H9 (cell line): Measurements from ENCODE around the gene RAF1. TPM values are rescaled to one million over a fixed set of nuclear protein-coding genes. Genes with fewer than 3 reads are reported as not detected.

Experiments used
- DNase-seq: peaks from one replicate; pipeline ENCODE4 v3.0.0-alpha.2; 2017
- H2AFZ ChIP-seq: one replicate; pipeline ENCODE4 v1.6.1; 2013; ENCODE audit warnings: mild to moderate bottlenecking, low read length, control low read depth, moderate library complexity
- H2AK5ac ChIP-seq: 2 replicates; pipeline ENCODE4 v1.6.1; 2013; ENCODE audit warnings: low read length, control low read depth, mixed read lengths; ENCODE audit not compliant: insufficient read length
- H2BK120ac ChIP-seq: one replicate; pipeline ENCODE4 v1.6.1; 2013; ENCODE audit warnings: low read depth, mild to moderate bottlenecking, low read length, control low read depth, inconsistent platforms; ENCODE audit not compliant: poor library complexity, severe bottlenecking
- H2BK12ac ChIP-seq: 2 replicates; pipeline ENCODE4 v1.6.1; 2013; ENCODE audit warnings: low read length, control low read depth, mixed read lengths, low read depth; ENCODE audit not compliant: insufficient read length
- H2BK15ac ChIP-seq: 2 replicates; pipeline ENCODE4 v1.6.1; 2013; ENCODE audit warnings: low read depth, low read length, control low read depth
- H2BK20ac ChIP-seq: one replicate; pipeline ENCODE4 v1.6.1; 2013; ENCODE audit warnings: low read depth, mild to moderate bottlenecking, low read length, control low read depth, inconsistent platforms; ENCODE audit not compliant: poor library complexity, severe bottlenecking
- H2BK5ac ChIP-seq: 2 replicates; pipeline ENCODE4 v1.6.1; 2013; ENCODE audit warnings: low read length, control low read depth, mixed read lengths; ENCODE audit not compliant: insufficient read length
- H3K14ac ChIP-seq: 2 replicates; pipeline ENCODE4 v1.6.1; 2013; ENCODE audit warnings: low read length, control low read depth; ENCODE audit not compliant: insufficient read depth
- H3K18ac ChIP-seq: 2 replicates; pipeline ENCODE4 v1.6.1; 2013; ENCODE audit warnings: low read depth, mild to moderate bottlenecking, mixed read lengths, low read length, control low read depth; ENCODE audit not compliant: insufficient read length
- H3K23ac ChIP-seq: 2 replicates; pipeline ENCODE4 v1.6.1; 2013; ENCODE audit warnings: low read length, control low read depth, mixed read lengths, low read depth; ENCODE audit not compliant: insufficient read length
- H3K23me2 ChIP-seq: 2 replicates; pipeline ENCODE4 v1.6.1; 2013; ENCODE audit warnings: low read depth, mild to moderate bottlenecking, mixed read lengths, low read length, control low read depth; ENCODE audit not compliant: insufficient read length, poor library complexity, severe bottlenecking
- H3K27ac ChIP-seq: 2 replicates; pipeline ENCODE4 v1.5.1; 2013; ENCODE audit warnings: low read length, control low read depth, mixed read lengths, low read depth; ENCODE audit not compliant: insufficient read length
- H3K27me3 ChIP-seq: 2 replicates; pipeline ENCODE4 v1.6.1; 2013; ENCODE audit warnings: low read length, control low read depth, inconsistent platforms; ENCODE audit not compliant: insufficient read depth
- H3K4ac ChIP-seq: 2 replicates; pipeline ENCODE4 v1.6.1; 2013; ENCODE audit warnings: low read depth, mild to moderate bottlenecking, control low read depth, inconsistent platforms, low read length, moderate library complexity
- H3K4me1 ChIP-seq: 2 replicates; pipeline ENCODE4 v1.6.1; 2013; ENCODE audit warnings: low read length, control low read depth, inconsistent platforms; ENCODE audit not compliant: insufficient read depth
- H3K4me2 ChIP-seq: 2 replicates; pipeline ENCODE4 v1.6.1; 2013; ENCODE audit warnings: low read length, control low read depth, mixed read lengths; ENCODE audit not compliant: insufficient read length, insufficient read depth
- H3K56ac ChIP-seq: 2 replicates; pipeline ENCODE4 v1.6.1; 2013; ENCODE audit warnings: low read depth, mild to moderate bottlenecking, mixed read lengths, low read length, control low read depth; ENCODE audit not compliant: insufficient read length
- H3K79me1 ChIP-seq: 2 replicates; pipeline ENCODE4 v1.6.1; 2013; ENCODE audit warnings: low read depth, mild to moderate bottlenecking, moderate library complexity, low read length, control low read depth, inconsistent platforms; ENCODE audit not compliant: insufficient read depth, poor library complexity, severe bottlenecking
- H3K79me2 ChIP-seq: 2 replicates; pipeline ENCODE4 v1.6.1; 2013; ENCODE audit warnings: low read length, control low read depth, inconsistent platforms; ENCODE audit not compliant: insufficient read depth
- H3K9ac ChIP-seq: 2 replicates; pipeline ENCODE4 v1.6.1; 2013; ENCODE audit warnings: low read length, control low read depth, mixed read lengths; ENCODE audit not compliant: insufficient read length; ENCODE audit errors: extremely low read depth
- H3K9me3 ChIP-seq: one replicate; pipeline ENCODE4 v1.6.1; 2013; ENCODE audit warnings: low read depth, low read length, inconsistent platforms; ENCODE audit not compliant: control insufficient read depth
- H3T11ph ChIP-seq: one replicate; pipeline ENCODE4 v1.6.1; 2013; ENCODE audit warnings: mild to moderate bottlenecking, low read length, control low read depth, inconsistent platforms
- H4K20me1 ChIP-seq: one replicate; pipeline ENCODE4 v1.6.1; 2013; ENCODE audit not compliant: control insufficient read depth, insufficient read length, insufficient read depth
- H4K5ac ChIP-seq: 2 replicates; pipeline ENCODE4 v1.6.1; 2013; ENCODE audit warnings: low read depth, mild to moderate bottlenecking, mixed read lengths, low read length, control low read depth; ENCODE audit not compliant: insufficient read length
- H4K8ac ChIP-seq: replicated peaks from 2 replicates; pipeline ENCODE4 v1.6.1; 2013; ENCODE audit warnings: low read length, control low read depth, mixed read lengths, low read depth; ENCODE audit not compliant: insufficient read length
- H4K91ac ChIP-seq: 2 replicates; pipeline ENCODE4 v1.6.1; 2013; ENCODE audit warnings: low read depth, mild to moderate bottlenecking, moderate library complexity, mixed read lengths, low read length, control low read depth; ENCODE audit not compliant: insufficient read length
- H3K27ac Mint-ChIP-seq, 3 experiments: 2 replicates in 2 of 3; 3 replicates in 1 of 3; pipeline ENCODE4 v1.8.0; 2020 to 2021; ENCODE audit warnings: mixed read lengths in 3 of 3, mild to moderate bottlenecking in 1 of 3, moderate library complexity in 1 of 3
- H3K27me3 Mint-ChIP-seq: 2 replicates; pipeline ENCODE4 v1.8.0; 2021; ENCODE audit warnings: low read depth, mild to moderate bottlenecking, moderate library complexity, mixed read lengths
- H3K36me3 Mint-ChIP-seq, 3 experiments: 2 replicates in 2 of 3; 3 replicates in 1 of 3; pipeline ENCODE4 v1.8.0; 2020 to 2021; ENCODE audit warnings: low read depth in 3 of 3, mixed read lengths in 3 of 3; ENCODE audit not compliant: insufficient read depth in 1 of 3
- H3K4me1 Mint-ChIP-seq, 2 experiments: 2 replicates each; pipeline ENCODE4 v1.8.0; 2020; ENCODE audit warnings: mixed read lengths in 2 of 2
- H3K4me3 Mint-ChIP-seq, 2 experiments: 2 replicates in 1 of 2; 3 replicates in 1 of 2; pipeline ENCODE4 v1.8.0; 2020 to 2021; ENCODE audit warnings: mild to moderate bottlenecking in 2 of 2, mixed read lengths in 2 of 2, moderate library complexity in 1 of 2
- H3K9me3 Mint-ChIP-seq, 2 experiments: 2 replicates in 1 of 2; 3 replicates in 1 of 2; pipeline ENCODE4 v1.8.0; 2020; ENCODE audit warnings: mild to moderate bottlenecking in 2 of 2, mixed read lengths in 2 of 2, moderate library complexity in 1 of 2
- CTCF ChIP-seq: fragments of 200-600 bp; sonication (generic); conservative IDR thresholded peaks from 3 replicates; pipeline ENCODE4 v1.8.0; 2021; ENCODE audit warnings: antibody characterized with exemption, mild to moderate bottlenecking
- WGBS: extraction: QIAGEN DNeasy Blood & Tissue Kit; methylation state at CpG from one replicate; pipeline ENCODE4 v1.1.7; 2013; ENCODE audit warnings: missing lambda C conversion rate, low lambda C conversion rate, mixed read lengths; ENCODE audit not compliant: insufficient read length; ENCODE audit errors: extremely low coverage; 5-methylcytosine and 5-hydroxymethylcytosine counted together
- total RNA-seq: library from RNA; stranded (reverse); gene quantifications from 2 replicates; pipeline ENCODE4 v1.2.1, GENCODE V29; 2021

Gene RAF1
- total RNA-seq, 1 experiment from 2014 or later, result 112 TPM

GRCh38 chr3:12671120-12671450, 7.2 kb upstream of the RAF1 start:
- WGBS, result no CpG with 5 or more reads among the region's 3 CpGs
- Histone ChIP-seq H3K4me1 (peaks cover 14% of the 10 kb centered on the region; the same call in 1 of the 2 replicates), H2AK5ac (no peak overlapping the region), H3K9me3 (no peaks in the 10 kb centered on the region), H3K23ac (no peak overlapping the region), H3K23me2 (no peaks in the 10 kb centered on the region), H3K4ac (no peak overlapping the region), H3K18ac (no peak overlapping the region), H3K27ac (no peak overlapping the region), H3K79me2 (no peaks in the 10 kb centered on the region), H2BK20ac (no peak overlapping the region), H3K27me3 (no peaks in the 10 kb centered on the region), H2AFZ (no peak overlapping the region), H3T11ph (no peak overlapping the region), H2BK120ac (no peak overlapping the region), H3K14ac (no peak overlapping the region), H2BK12ac (no peak overlapping the region), H3K9ac (no peak overlapping the region), H4K5ac (no peak overlapping the region), H3K4me2 (no peak overlapping the region), H4K91ac (no peak overlapping the region), H2BK15ac (no peak overlapping the region), H3K56ac (no peak overlapping the region), H2BK5ac (no peak overlapping the region), H3K79me1 (no peaks in the 10 kb centered on the region), H4K20me1 (no peaks in the 10 kb centered on the region), H4K8ac (no peak overlapping the region)
- H3K36me3 Mint-ChIP-seq, result peaks cover 6 to 15% (median 7%) of the 10 kb centered on the region in 3 experiments; a peak in 5 of 7 replicates
- no peak for TF ChIP-seq CTCF
- peak overlapping the region in 1 of 2 experiments; percentile 5; a peak in 1 of 5 replicates for H3K4me3 Mint-ChIP-seq
- DNase-seq, result no peak
- H3K9me3 Mint-ChIP-seq, result peaks cover 13 to 15% of the 10 kb centered on the region in 2 experiments
- no peaks in the 10 kb centered on the region; the same call in 1 of the 2 replicates for H3K27me3 Mint-ChIP-seq
- peak overlapping the region; percentile 18 to 86 (median 54); a peak in 3 of 7 replicates for H3K27ac Mint-ChIP-seq
- peaks cover 39 to 40% of the 10 kb centered on the region in 2 experiments for H3K4me1 Mint-ChIP-seq
